Panc1 (cell line): Measurements from ENCODE around the gene PSMA7. TPM values are rescaled to one million over a fixed set of nuclear protein-coding genes. Genes with fewer than 3 reads are reported as not detected.
"Not testable (repeated sequence)": the region's sequence is repeated elsewhere in the genome, so short reads cannot be mapped to it uniquely, and the experiment has no call there.

Experiments used
- ATAC-seq: fragments of 200-7000 bp; cut with Tn5 transposase; 2 replicates; pipeline ENCODE4 v1.9.1; 2020; ENCODE audit warnings: mild to moderate bottlenecking, moderate library complexity
- BruUV-seq: library from RNA; stranded (reverse); fragments of 400-500 nt; replicated peaks from 2 replicates; lab custom pipeline; 2021; lab: Mats Ljungman, UMichigan
- CTCF ChIA-PET: fragments of 300-600 bp; sonication (Branson Sonifier 250); formaldehyde crosslinking; loops from one replicate; lab custom pipeline; 2022; ENCODE audit warnings: antibody characterized with exemption; lab: Charles Lee
- POLR2A ChIA-PET: fragments of 300-600 bp; sonication (Branson Sonifier 250); formaldehyde crosslinking; loops from one replicate; lab custom pipeline; 2022; ENCODE audit warnings: antibody characterized with exemption; lab: Charles Lee
- DNase-seq: peaks from one replicate; pipeline ENCODE4 v3.0.0-alpha.2; 2010; ENCODE audit warnings: low read depth, low spot score
- H3K27ac ChIP-seq: 2 replicates; pipeline ENCODE4 v1.5.1; 2011; ENCODE audit warnings: mild to moderate bottlenecking, low read length, inconsistent platforms
- H3K27me3 ChIP-seq: fragments of 200-500 bp; sonication (Bioruptor generic); 2 replicates; pipeline ENCODE4 v1.6.0; 2014; ENCODE audit warnings: low read length, inconsistent platforms; ENCODE audit not compliant: control insufficient read depth, insufficient read depth
- H3K36me3 ChIP-seq: fragments of 200-500 bp; sonication (Bioruptor generic); 2 replicates; pipeline ENCODE4 v1.5.1; 2014; ENCODE audit warnings: inconsistent platforms, mild to moderate bottlenecking, low read length, moderate library complexity; ENCODE audit not compliant: control insufficient read depth, insufficient read depth
- H3K4me1 ChIP-seq: 2 replicates; pipeline ENCODE4 v1.5.1; 2011; ENCODE audit warnings: inconsistent platforms, mild to moderate bottlenecking, low read length, moderate library complexity; ENCODE audit not compliant: control insufficient read depth, insufficient read depth
- H3K4me3 ChIP-seq, 2 experiments: 2 replicates each; pipeline ENCODE4 v1.5.1; 2011 to 2012; ENCODE audit warnings: low read depth in 2 of 2, low read length in 2 of 2, mild to moderate bottlenecking in 2 of 2, inconsistent platforms in 1 of 2, moderate library complexity in 1 of 2
- H3K9me3 ChIP-seq: fragments of 200-500 bp; sonication (Bioruptor generic); 2 replicates; pipeline ENCODE4 v1.5.1; 2014; ENCODE audit warnings: low read depth, mild to moderate bottlenecking, inconsistent platforms, low read length, moderate library complexity; ENCODE audit not compliant: control insufficient read depth, insufficient read depth
- CTCF ChIP-seq: fragments of 450-650 bp; IDR thresholded peaks from 2 replicates; pipeline ENCODE4 v1.5.1; 2017; ENCODE audit warnings: mild to moderate bottlenecking
- POLR2AphosphoS5 ChIP-seq: IDR thresholded peaks from 2 replicates; pipeline ENCODE4 v1.6.1; 2012; ENCODE audit warnings: mild to moderate bottlenecking, low read depth, low read length, moderate library complexity
- REST ChIP-seq, 2 experiments: IDR thresholded peaks; 2 replicates each; pipeline ENCODE4 v1.6.1; 2011 to 2012; ENCODE audit warnings: low read depth in 2 of 2, control low read depth in 1 of 2, low read length in 1 of 2, mild to moderate bottlenecking in 1 of 2, moderate library complexity in 1 of 2; ENCODE audit not compliant: insufficient read depth in 1 of 2
- SIN3A ChIP-seq: IDR thresholded peaks from 2 replicates; pipeline ENCODE4 v1.6.1; 2012; ENCODE audit warnings: low read depth, mild to moderate bottlenecking, low read length, moderate library complexity, borderline replicate concordance; ENCODE audit not compliant: insufficient read depth
- TCF7L2 ChIP-seq: IDR thresholded peaks from 2 replicates; pipeline ENCODE4 v1.6.1; 2011; ENCODE audit warnings: mild to moderate bottlenecking, low read depth, low read length, inconsistent platforms
- in situ Hi-C: cut with HindIII; loops from 2 replicates; pipeline ENCODE4 v1.10.0; 2016; ENCODE audit warnings: low sequenced_read_pairs, low pct_unique_long_range_greater_than_20kb
- intact Hi-C: fragments of 100-400 bp; cut with micrococcal nuclease; formaldehyde crosslinking; loops from one replicate; pipeline ENCODE4 v1.10.0; 2022; ENCODE audit not compliant: unreplicated experiment
- total RNA-seq: library from RNA; stranded (reverse); gene quantifications from one replicate; pipeline ENCODE4 v1.2.1, GENCODE V29; 2021; ENCODE audit not compliant: unreplicated experiment

PSMA7 gene
- total RNA-seq, 1 experiment from 2014 or later, result 402 TPM

- intact Hi-C loops (no loop called here), in situ Hi-C loops (no loop called here)
- Histone ChIP-seq H3K4me3 (no peak overlapping the region), H3K27me3 (no peaks in the 10 kb centered on the region), H3K9me3 (no peaks in the 10 kb centered on the region), H3K36me3 (no peaks in the 10 kb centered on the region), H3K27ac (no peak overlapping the region), H3K4me1 (peaks cover 11% of the 10 kb centered on the region)
- CTCF ChIA-PET, result no interaction called here
- ATAC-seq, result no peak
- no peak for DNase-seq
- POLR2A ChIA-PET, result no interaction called here
- no TSS peak for BruUV-seq
- TF ChIP-seq SIN3A (no peak), REST (IDR thresholded peaks at IDR 0.05; ENCODE audit: insufficient read depth in 1 of 2, low read depth in 2 of 2, low read length in 1 of 2) (no peak), CTCF (no peak), TCF7L2 (no peak), POLR2AphosphoS5 (no peak)
Observed at GRCh38 chr20:62117362-62117646, 25.9 kb downstream of the PSMA7 start.

- H3K4me3 ChIP-seq, result no peak overlapping the region
- no peaks in the 10 kb centered on the region for H3K9me3 ChIP-seq
- no peaks in the 10 kb centered on the region for H3K27me3 ChIP-seq
- POLR2A ChIA-PET, result no interaction called here
- peaks cover 11% of the 10 kb centered on the region for H3K4me1 ChIP-seq
- DNase-seq (no peak), ATAC-seq (no peak)
- no peak overlapping the region for H3K27ac ChIP-seq
- TF ChIP-seq CTCF, result no peak
- BruUV-seq, result no TSS peak
- intact Hi-C loops, result no loop called here
- in situ Hi-C loops, result no loop called here
- CTCF ChIA-PET, result no interaction called here
- H3K36me3 ChIP-seq, result no peaks in the 10 kb centered on the region
Observed at GRCh38 chr20:62116558-62117361, 26.4 kb downstream of the PSMA7 start.

- DNase-seq, BruUV-seq, H3K4me3 ChIP-seq, H3K36me3 ChIP-seq, H3K27ac ChIP-seq, ATAC-seq, H3K9me3 ChIP-seq, in situ Hi-C loops, CTCF ChIA-PET, intact Hi-C loops, H3K27me3 ChIP-seq, POLR2A ChIA-PET, H3K4me1 ChIP-seq: not testable (repeated sequence)
Observed at GRCh38 chr20:62115800-62116407, 27.3 kb downstream of the PSMA7 start.
